Measurements from ENCODE around the gene CHKB. TPM values are rescaled to one million over a fixed set of nuclear protein-coding genes. Genes with fewer than 3 reads are reported as not detected.

Gene CHKB
- total and polyA plus RNA-seq, 2 donors (not counting 1 experiment from before 2014, with no cell fraction given), result 21.9 to 22.8 TPM

GRCh38 chr22:50575426-50575941 is 7.2 kb downstream of the CHKB start:
- no peak for DNase-seq (ENCODE audit: low read depth in 2 of 2)
- Histone ChIP-seq H3K4me3 (replicated peaks in 1 of 4; ENCODE audit: control extremely low read depth in 1 of 4, insufficient read depth in 1 of 4, low read depth in 3 of 4, low read length in 4 of 4) (no peak overlapping the region), H3K9ac (ENCODE audit: insufficient read depth, low read length) (no peak overlapping the region), H3K9me3 (ENCODE audit: control insufficient read depth, insufficient read depth, low read depth, low read length) (no peaks in the 10 kb centered on the region), H3K27me3 (ENCODE audit: control insufficient read depth, insufficient read depth, low read length) (no peaks in the 10 kb centered on the region), H3K4me1 (ENCODE audit: control insufficient read depth, extremely low read depth, insufficient read depth, low read length) (peaks cover 8% of the 10 kb centered on the region), H4K20me1 (ENCODE audit: control insufficient read depth, extremely low read depth, insufficient read depth, low read length) (no peaks in the 10 kb centered on the region), H3K4me2 (ENCODE audit: extremely low read depth, insufficient read depth, low read length) (no peak overlapping the region), H2AFZ (ENCODE audit: low read length) (no peak overlapping the region), H3K27ac (ENCODE audit: insufficient read depth, low read length) (no peak overlapping the region), H3K79me2 (ENCODE audit: control insufficient read depth, insufficient read depth, low read length) (no peaks in the 10 kb centered on the region), H3K36me3 (ENCODE audit: control insufficient read depth, insufficient read depth, low read length) (no peaks in the 10 kb centered on the region)
- TF ChIP-seq EZH2 (IDR thresholded peaks at IDR 0.05; ENCODE audit: low read length, missing control alignments) (no peak), CTCF (conservative IDR thresholded peaks at IDR 0.05 in 1 of 2, IDR thresholded peaks at IDR 0.05 in 1 of 2; ENCODE audit: low read depth in 1 of 2, low read length in 2 of 2) (no peak)

- DNase-seq (ENCODE audit: low read depth in 2 of 2), result no peak
- Histone ChIP-seq H3K9ac (ENCODE audit: insufficient read depth, low read length) (no peak overlapping the region), H3K27ac (ENCODE audit: insufficient read depth, low read length) (no peak overlapping the region), H2AFZ (ENCODE audit: low read length) (no peak overlapping the region), H3K36me3 (ENCODE audit: control insufficient read depth, insufficient read depth, low read length) (no peaks in the 10 kb centered on the region), H3K27me3 (ENCODE audit: control insufficient read depth, insufficient read depth, low read length) (no peaks in the 10 kb centered on the region), H3K4me1 (ENCODE audit: control insufficient read depth, extremely low read depth, insufficient read depth, low read length) (peaks cover 8% of the 10 kb centered on the region), H3K79me2 (ENCODE audit: control insufficient read depth, insufficient read depth, low read length) (no peaks in the 10 kb centered on the region), H3K9me3 (ENCODE audit: control insufficient read depth, insufficient read depth, low read depth, low read length) (no peaks in the 10 kb centered on the region), H3K4me3 (replicated peaks in 1 of 4; ENCODE audit: control extremely low read depth in 1 of 4, insufficient read depth in 1 of 4, low read depth in 3 of 4, low read length in 4 of 4) (no peak overlapping the region), H4K20me1 (ENCODE audit: control insufficient read depth, extremely low read depth, insufficient read depth, low read length) (no peaks in the 10 kb centered on the region), H3K4me2 (ENCODE audit: extremely low read depth, insufficient read depth, low read length) (no peak overlapping the region)
- TF ChIP-seq CTCF (conservative IDR thresholded peaks at IDR 0.05 in 1 of 2, IDR thresholded peaks at IDR 0.05 in 1 of 2; ENCODE audit: low read depth in 1 of 2, low read length in 2 of 2) (no peak), EZH2 (IDR thresholded peaks at IDR 0.05; ENCODE audit: low read length, missing control alignments) (no peak)
Measured at GRCh38 chr22:50574383-50574755, 8.3 kb downstream of the CHKB start.

GRCh38 chr22:50573491-50574382 is 8.9 kb downstream of the CHKB start:
- H4K20me1 ChIP-seq (ENCODE audit: control insufficient read depth, extremely low read depth, insufficient read depth, low read length), result no peaks in the 10 kb centered on the region
- H3K27ac ChIP-seq (ENCODE audit: insufficient read depth, low read length), result no peak overlapping the region
- DNase-seq (ENCODE audit: low read depth in 2 of 2), result no peak
- no peak overlapping the region for H3K4me2 ChIP-seq (ENCODE audit: extremely low read depth, insufficient read depth, low read length)
- H3K36me3 ChIP-seq (ENCODE audit: control insufficient read depth, insufficient read depth, low read length), result no peaks in the 10 kb centered on the region
- H3K9me3 ChIP-seq (ENCODE audit: control insufficient read depth, insufficient read depth, low read depth, low read length), result no peaks in the 10 kb centered on the region
- H3K4me1 ChIP-seq (ENCODE audit: control insufficient read depth, extremely low read depth, insufficient read depth, low read length), result peaks cover 6% of the 10 kb centered on the region
- H3K79me2 ChIP-seq (ENCODE audit: control insufficient read depth, insufficient read depth, low read length), result no peaks in the 10 kb centered on the region
- no peak overlapping the region for H2AFZ ChIP-seq (ENCODE audit: low read length)
- no peak overlapping the region for H3K4me3 ChIP-seq (replicated peaks in 1 of 4; ENCODE audit: control extremely low read depth in 1 of 4, insufficient read depth in 1 of 4, low read depth in 3 of 4, low read length in 4 of 4)
- no peak for TF ChIP-seq EZH2 (IDR thresholded peaks at IDR 0.05; ENCODE audit: low read length, missing control alignments)
- no peak for TF ChIP-seq CTCF (conservative IDR thresholded peaks at IDR 0.05 in 1 of 2, IDR thresholded peaks at IDR 0.05 in 1 of 2; ENCODE audit: low read depth in 1 of 2, low read length in 2 of 2)
- no peaks in the 10 kb centered on the region for H3K27me3 ChIP-seq (ENCODE audit: control insufficient read depth, insufficient read depth, low read length)
- no peak overlapping the region for H3K9ac ChIP-seq (ENCODE audit: insufficient read depth, low read length)

All from fibroblast of lung (primary cell).